GM13977 (cell line): ENCODE data around the gene MRPL32.

Experiments used
- DNase-seq: peaks from one replicate; pipeline ENCODE4 v3.0.0; 2012; ENCODE audit warnings: low spot score
- in situ Hi-C: fragments of 300-500 bp; cut with MboI; formaldehyde crosslinking; loops from one replicate; pipeline ENCODE4 v1.12.0; 2022; ENCODE audit warnings: low sequenced_read_pairs, low pct_unique_long_range_greater_than_20kb, mixed read lengths, inconsistent platforms; ENCODE audit not compliant: unreplicated experiment
- TF ChIP-seq, protein P1 (sequence below): IDR thresholded peaks from 2 replicates; pipeline ENCODE4 v1.5.1; 2012; ENCODE audit warnings: mild to moderate bottlenecking, control low read depth; ENCODE audit not compliant: insufficient read depth; ENCODE audit errors: extremely low read depth, missing control alignments

The MRPL32 gene

DNA sequence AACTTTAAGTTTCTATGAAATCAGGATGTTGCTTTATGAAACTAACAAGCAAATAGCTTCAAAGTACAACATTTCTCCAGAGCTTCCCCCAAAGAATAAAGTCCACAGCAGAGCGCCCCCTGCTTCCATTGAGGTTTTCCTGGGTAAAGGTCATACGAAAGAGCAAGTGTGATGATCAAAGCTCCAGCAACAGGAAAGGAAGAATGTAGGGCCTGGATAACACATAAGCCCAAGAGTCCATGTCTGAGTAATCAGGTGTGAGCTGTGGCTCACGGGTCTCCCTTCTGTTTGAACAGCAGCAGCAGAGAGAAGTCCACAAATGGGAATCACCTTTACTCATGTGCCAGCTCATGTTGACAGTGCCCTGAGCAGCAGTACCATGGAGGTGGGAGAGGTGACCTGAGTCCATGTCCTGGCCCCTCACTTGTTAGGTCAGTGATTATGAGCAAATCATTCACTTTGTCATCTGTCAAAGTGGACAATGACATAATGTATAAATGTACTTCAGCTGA is 50.5 kb downstream of the MRPL32 start:
- in situ Hi-C loops: no loop called here
- no peak for DNase-seq
- TF ChIP-seq, protein P1, sequence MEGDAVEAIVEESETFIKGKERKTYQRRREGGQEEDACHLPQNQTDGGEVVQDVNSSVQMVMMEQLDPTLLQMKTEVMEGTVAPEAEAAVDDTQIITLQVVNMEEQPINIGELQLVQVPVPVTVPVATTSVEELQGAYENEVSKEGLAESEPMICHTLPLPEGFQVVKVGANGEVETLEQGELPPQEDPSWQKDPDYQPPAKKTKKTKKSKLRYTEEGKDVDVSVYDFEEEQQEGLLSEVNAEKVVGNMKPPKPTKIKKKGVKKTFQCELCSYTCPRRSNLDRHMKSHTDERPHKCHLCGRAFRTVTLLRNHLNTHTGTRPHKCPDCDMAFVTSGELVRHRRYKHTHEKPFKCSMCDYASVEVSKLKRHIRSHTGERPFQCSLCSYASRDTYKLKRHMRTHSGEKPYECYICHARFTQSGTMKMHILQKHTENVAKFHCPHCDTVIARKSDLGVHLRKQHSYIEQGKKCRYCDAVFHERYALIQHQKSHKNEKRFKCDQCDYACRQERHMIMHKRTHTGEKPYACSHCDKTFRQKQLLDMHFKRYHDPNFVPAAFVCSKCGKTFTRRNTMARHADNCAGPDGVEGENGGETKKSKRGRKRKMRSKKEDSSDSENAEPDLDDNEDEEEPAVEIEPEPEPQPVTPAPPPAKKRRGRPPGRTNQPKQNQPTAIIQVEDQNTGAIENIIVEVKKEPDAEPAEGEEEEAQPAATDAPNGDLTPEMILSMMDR: no peak

DNA sequence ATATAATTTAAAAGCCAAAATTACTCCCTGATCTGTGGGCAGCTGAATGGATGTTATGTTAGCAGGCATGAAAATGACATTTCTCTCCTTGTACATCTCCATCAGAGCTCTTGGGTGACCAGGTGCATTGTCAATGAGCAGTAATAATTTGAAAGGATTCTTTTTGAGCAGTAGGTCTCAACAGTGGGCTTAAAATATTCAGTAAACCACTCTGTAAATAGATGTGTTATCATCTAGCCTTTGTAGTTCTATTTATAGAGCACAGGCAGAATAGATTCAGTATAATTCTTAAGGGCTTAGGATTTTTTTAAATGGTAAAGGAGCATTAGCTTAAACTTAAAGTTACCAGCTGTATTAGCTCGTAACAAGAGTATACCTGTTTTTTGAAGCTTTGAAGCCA is 52.0 kb downstream of the MRPL32 start:
- TF ChIP-seq, protein P1: no peak
- in situ Hi-C loops: no loop called here

DNA sequence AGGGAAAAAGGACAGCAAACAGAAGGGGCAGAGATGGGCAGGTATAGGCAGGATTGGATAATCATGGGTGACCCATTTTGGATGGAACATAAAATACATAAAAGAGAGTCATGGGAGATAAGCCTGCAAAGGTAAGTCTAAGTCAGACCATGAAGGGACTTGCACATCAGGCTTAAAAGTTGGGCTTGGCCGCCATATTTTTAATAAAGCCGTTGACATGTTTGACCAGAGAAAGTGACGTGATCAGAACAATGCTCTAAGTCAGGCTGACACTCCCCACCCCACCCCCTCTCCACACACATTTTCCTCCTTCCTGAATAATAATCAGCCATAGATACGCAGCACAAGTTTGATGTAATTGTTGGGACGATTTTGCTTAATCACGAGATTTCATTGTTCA is 54.0 kb downstream of the MRPL32 start:
- TF ChIP-seq, protein P1: no peak
- no peak for DNase-seq
- in situ Hi-C loops: no loop called here

More for the DNA sequence above, 52.0 kb downstream of the MRPL32 start:
- DNase-seq: no peak

DNA sequence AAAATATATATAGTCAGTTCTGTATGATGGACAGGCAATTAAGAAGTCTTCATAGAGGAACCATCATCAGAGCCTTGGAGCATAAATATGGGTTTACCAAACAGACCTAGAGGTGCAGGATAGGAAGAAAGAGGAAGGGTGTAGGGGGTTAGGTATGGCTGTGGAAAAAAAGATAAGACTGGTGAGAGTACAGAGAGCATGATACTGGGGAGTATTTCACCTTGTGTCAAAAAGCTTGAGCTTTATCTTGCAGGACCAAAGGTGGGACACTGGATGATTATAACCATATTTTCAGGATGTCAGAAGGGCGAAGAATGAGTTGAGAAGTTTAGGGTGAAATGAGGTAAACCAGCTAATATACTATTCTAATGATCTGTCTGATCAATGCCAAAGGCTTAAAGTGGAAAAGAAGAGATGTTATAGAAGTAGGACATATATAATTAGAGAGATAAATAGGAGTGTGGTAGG is 54.6 kb downstream of the MRPL32 start:
- TF ChIP-seq, protein P1: no peak
- in situ Hi-C loops: no loop called here
- DNase-seq: no peak
